Nephron (organoid): ENCODE data around the gene PABPN1L.
A peak's percentile ranks its signal among the peaks of the same experiment; 100 is the strongest.

ENCODE experiments used
- H3K27ac Mint-ChIP-seq, 3 experiments: 2 replicates each; pipeline ENCODE4 v1.8.0; 2020; ENCODE audit warnings: mixed read lengths in 3 of 3, mild to moderate bottlenecking in 2 of 3, moderate library complexity in 1 of 3
- H3K27me3 Mint-ChIP-seq: 2 replicates; pipeline ENCODE4 v1.8.0; 2021; ENCODE audit warnings: low read depth, mild to moderate bottlenecking, moderate library complexity, mixed read lengths
- H3K36me3 Mint-ChIP-seq: 2 replicates; pipeline ENCODE4 v1.8.0; 2020; ENCODE audit warnings: low read depth, mixed read lengths
- H3K4me1 Mint-ChIP-seq: 2 replicates; pipeline ENCODE4 v1.8.0; 2020; ENCODE audit warnings: mixed read lengths
- H3K4me3 Mint-ChIP-seq, 3 experiments: 2 replicates each; pipeline ENCODE4 v1.8.0; 2020; ENCODE audit warnings: mild to moderate bottlenecking in 3 of 3, mixed read lengths in 3 of 3, moderate library complexity in 2 of 3
- H3K9me3 Mint-ChIP-seq: 2 replicates; pipeline ENCODE4 v1.8.0; 2020; ENCODE audit warnings: mixed read lengths
- TF ChIP-seq, protein P1 (sequence below), 3 experiments: fragments of 200-600 bp; sonication (generic); IDR thresholded peaks; one replicate each; pipeline ENCODE4 v1.5.0; 2021; ENCODE audit warnings: antibody characterized with exemption in 3 of 3; ENCODE audit not compliant: unreplicated experiment in 3 of 3

Gene PABPN1L

DNA sequence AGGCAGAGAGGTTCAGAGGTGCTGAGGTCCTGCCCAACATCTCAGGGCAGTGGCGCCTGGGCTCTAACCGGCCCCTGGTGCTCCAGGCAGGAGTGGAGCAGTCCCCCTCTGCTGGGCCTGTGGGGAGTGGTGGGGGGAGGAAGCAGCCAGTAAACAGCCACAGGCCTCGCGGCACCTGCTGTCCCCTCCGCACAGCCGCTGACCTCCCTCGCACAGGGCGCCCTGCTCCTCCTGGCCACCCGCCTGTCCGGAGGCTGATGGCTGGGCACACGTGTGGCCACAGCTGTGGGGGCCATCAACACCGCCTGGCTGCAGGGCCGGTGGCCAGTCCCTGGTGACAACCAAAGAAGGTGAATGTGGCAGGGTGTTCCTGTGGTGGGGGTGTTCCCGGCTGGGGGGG lies 36.8 kb upstream of the PABPN1L start:
- TF ChIP-seq, protein P1, sequence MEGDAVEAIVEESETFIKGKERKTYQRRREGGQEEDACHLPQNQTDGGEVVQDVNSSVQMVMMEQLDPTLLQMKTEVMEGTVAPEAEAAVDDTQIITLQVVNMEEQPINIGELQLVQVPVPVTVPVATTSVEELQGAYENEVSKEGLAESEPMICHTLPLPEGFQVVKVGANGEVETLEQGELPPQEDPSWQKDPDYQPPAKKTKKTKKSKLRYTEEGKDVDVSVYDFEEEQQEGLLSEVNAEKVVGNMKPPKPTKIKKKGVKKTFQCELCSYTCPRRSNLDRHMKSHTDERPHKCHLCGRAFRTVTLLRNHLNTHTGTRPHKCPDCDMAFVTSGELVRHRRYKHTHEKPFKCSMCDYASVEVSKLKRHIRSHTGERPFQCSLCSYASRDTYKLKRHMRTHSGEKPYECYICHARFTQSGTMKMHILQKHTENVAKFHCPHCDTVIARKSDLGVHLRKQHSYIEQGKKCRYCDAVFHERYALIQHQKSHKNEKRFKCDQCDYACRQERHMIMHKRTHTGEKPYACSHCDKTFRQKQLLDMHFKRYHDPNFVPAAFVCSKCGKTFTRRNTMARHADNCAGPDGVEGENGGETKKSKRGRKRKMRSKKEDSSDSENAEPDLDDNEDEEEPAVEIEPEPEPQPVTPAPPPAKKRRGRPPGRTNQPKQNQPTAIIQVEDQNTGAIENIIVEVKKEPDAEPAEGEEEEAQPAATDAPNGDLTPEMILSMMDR (IDR thresholded peaks at IDR 0.05; ENCODE audit: unreplicated experiment in 3 of 3): no peak
- Mint-ChIP-seq H3K27me3 (no peaks in the 10 kb centered on the region), H3K36me3 (no peaks in the 10 kb centered on the region), H3K9me3 (no peaks in the 10 kb centered on the region), H3K4me3 (no peak overlapping the region), H3K27ac (no peak overlapping the region), H3K4me1 (peaks cover 5% of the 10 kb centered on the region)

DNA sequence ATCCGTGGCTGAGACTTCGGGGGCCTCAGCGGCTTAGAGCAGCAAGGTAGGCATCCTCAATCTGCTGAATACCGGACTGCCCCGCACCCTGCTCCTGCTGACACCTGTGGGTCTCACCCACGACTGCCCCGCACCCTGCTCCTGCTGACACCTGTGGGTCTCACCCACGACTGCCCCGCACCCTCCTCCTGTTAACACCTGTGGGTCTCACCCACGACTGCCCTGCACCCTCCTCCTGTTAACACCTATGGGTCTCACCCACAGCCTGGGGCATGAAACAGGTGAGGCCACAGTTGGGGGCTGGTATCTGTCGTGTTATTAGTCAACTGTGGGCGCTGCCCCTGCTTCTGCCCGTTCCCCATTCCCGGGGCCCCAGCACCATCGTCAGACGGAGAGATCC lies 36.3 kb upstream of the PABPN1L start:
- Mint-ChIP-seq H3K27me3 (no peaks in the 10 kb centered on the region), H3K4me1 (peaks cover 5% of the 10 kb centered on the region), H3K36me3 (no peaks in the 10 kb centered on the region), H3K9me3 (no peaks in the 10 kb centered on the region), H3K4me3 (peak overlapping the region in 1 of 3 experiments; percentile 13), H3K27ac (no peak overlapping the region)
- TF ChIP-seq, protein P1 (IDR thresholded peaks at IDR 0.05; ENCODE audit: unreplicated experiment in 3 of 3): no peak

DNA sequence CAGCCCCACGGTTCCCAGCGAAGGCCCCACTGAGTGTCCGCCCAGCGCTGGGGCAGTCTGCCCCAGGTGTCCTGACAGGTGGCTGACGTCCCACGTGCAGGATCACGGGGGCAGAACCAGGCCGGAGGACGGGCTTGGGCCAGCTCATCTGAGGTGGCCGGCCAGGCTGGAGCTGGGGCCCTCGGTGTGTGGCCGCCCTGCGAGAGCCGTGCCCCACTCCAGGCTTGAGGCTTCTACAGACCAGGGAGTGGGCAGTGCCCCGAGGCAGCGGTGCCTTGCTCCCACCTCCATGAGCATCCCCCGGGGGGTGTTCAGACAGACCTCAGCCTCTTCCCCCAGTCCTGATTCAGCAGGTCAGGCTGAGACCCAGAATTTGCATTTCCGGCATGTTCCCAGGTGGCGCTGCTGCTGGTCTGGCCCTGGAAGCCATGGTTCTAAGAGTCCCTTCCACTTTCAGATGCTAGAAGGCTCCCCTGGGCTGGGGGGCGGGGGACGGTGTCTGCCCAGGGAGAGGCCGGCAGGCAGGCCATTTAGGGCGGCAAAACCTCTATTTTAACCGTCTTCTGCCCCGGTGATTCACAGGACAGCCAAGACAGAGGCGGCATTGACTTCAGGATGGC lies 35.4 kb upstream of the PABPN1L start:
- no peak overlapping the region for H3K4me3 Mint-ChIP-seq
- H3K36me3 Mint-ChIP-seq: no peaks in the 10 kb centered on the region
- H3K4me1 Mint-ChIP-seq: peaks cover 5% of the 10 kb centered on the region
- TF ChIP-seq, protein P1 (IDR thresholded peaks at IDR 0.05; ENCODE audit: unreplicated experiment in 3 of 3): no peak
- H3K9me3 Mint-ChIP-seq: no peaks in the 10 kb centered on the region
- H3K27me3 Mint-ChIP-seq: no peaks in the 10 kb centered on the region
- H3K27ac Mint-ChIP-seq: no peak overlapping the region

DNA sequence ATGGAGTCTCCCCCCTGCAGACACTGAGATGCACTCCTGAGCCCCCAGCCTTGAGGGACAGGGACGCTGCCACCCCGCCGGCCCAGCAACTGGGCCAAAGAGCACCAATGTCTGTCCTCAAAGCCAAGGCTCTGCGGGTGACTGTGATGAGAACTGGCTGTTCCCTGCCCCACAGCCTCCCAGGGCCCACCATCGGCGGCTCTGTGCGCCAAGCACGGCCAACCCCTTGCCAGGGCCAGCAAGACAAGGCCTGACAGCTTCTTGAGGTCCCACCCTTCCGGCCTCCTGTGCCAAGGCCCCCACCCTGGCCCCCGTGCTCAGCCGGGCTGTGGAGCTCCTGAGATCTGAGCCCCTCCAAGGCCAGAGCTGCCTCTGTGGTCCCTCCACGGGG lies 34.2 kb upstream of the PABPN1L start:
- TF ChIP-seq, protein P1 (IDR thresholded peaks at IDR 0.05; ENCODE audit: unreplicated experiment in 3 of 3): no peak
- Mint-ChIP-seq H3K36me3 (no peaks in the 10 kb centered on the region), H3K9me3 (no peaks in the 10 kb centered on the region), H3K27me3 (no peaks in the 10 kb centered on the region), H3K27ac (no peak overlapping the region), H3K4me1 (peaks cover 5% of the 10 kb centered on the region), H3K4me3 (no peak overlapping the region)

DNA sequence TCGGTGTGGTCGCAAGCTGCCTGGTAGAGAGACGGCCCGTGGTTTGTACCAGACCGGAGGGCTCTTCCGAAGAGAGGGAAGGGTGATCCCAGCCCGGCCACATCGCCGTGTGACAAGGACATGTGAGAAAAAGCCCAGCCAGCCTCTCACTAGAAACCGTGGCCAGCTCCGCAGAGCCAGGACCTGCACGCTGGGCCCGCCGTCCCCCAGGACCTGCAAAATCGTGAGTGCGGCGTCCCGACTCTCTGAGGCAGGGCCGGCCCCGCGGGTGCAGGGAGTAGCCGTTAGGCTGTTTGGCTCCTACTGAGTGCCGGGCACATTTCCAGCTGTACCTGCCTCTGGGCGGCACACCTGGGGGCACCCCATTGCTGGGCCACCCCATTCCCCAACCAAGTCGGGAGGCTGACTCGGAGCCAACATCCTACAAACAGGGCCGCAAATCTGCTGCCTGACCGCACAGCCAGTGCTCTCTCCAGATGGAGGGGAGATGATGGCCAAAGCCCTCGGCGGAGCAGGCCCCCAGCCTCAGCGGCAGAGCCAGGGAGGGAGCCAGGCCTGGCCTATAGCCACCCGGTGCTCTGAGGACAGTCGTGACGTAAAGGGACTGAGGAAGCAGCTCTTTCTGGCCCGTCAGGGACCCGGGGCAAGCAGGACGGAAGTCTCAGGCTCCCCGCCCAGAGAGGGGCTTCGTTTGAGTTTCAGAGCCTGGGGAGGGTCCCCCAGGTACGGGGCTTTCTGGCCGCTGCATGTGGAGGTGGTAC lies 33.6 kb upstream of the PABPN1L start:
- peaks cover 5% of the 10 kb centered on the region for H3K4me1 Mint-ChIP-seq
- TF ChIP-seq, protein P1 (IDR thresholded peaks at IDR 0.05; ENCODE audit: unreplicated experiment in 3 of 3): no peak
- no peak overlapping the region for H3K4me3 Mint-ChIP-seq
- H3K27me3 Mint-ChIP-seq: no peaks in the 10 kb centered on the region
- H3K36me3 Mint-ChIP-seq: no peaks in the 10 kb centered on the region
- no peak overlapping the region for H3K27ac Mint-ChIP-seq
- no peaks in the 10 kb centered on the region for H3K9me3 Mint-ChIP-seq
